Adrenal gland (tissue), 12 donors: ENCODE measurements around the gene LCN15. TPM values are rescaled to one million over a fixed set of nuclear protein-coding genes. Genes with fewer than 3 reads are reported as not detected.

Experiments used
- DNase-seq, 7 donors: peaks; one replicate each; pipeline ENCODE4 v3.0.0-alpha.2; 2019 to 2020
- H3K27ac ChIP-seq, 5 donors: fragments of 200-600 bp; sonication (generic) in 4 of 5; 1 replicate in 3 of 5; 2 replicates in 2 of 5; pipeline versions ENCODE4 v1.5.1 to v1.8.0; 2016 to 2020; ENCODE audit warnings: mild to moderate bottlenecking in 1 of 5
- H3K27me3 ChIP-seq: fragments of 200-600 bp; 2 replicates; pipeline ENCODE4 v1.8.0; 2021
- H3K36me3 ChIP-seq, 2 donors: fragments of 200-600 bp; replicated peaks in 1 of 2; 1 replicate in 1 of 2; 2 replicates in 1 of 2; pipeline versions ENCODE4 v1.5.1 to v1.8.0; 2018 to 2022
- H3K4me1 ChIP-seq, 2 donors: fragments of 200-600 bp; replicated peaks in 1 of 2; 1 replicate in 1 of 2; 2 replicates in 1 of 2; pipeline versions ENCODE4 v1.5.1 to v1.8.0; 2018 to 2021
- H3K4me3 ChIP-seq, 4 donors: fragments of 200-600 bp; sonication (generic) in 3 of 4; one replicate each; pipeline ENCODE4 v1.5.1; 2016 to 2018
- H3K9me3 ChIP-seq, 3 donors: fragments of 200-600 bp; sonication (generic) in 1 of 3; replicated peaks in 1 of 3; 1 replicate in 2 of 3; 2 replicates in 1 of 3; pipeline versions ENCODE4 v1.5.1 to v1.8.0; 2016 to 2021
- POLR2A ChIP-seq, 2 donors: fragments of 450-650 bp; IDR thresholded peaks; one replicate each; pipeline ENCODE4 v1.6.1; 2017; ENCODE audit warnings: antibody characterized with exemption in 2 of 2, mild to moderate bottlenecking in 2 of 2, moderate library complexity in 1 of 2
- WGBS, 4 donors: extraction: QIAGEN DNeasy Blood & Tissue Kit in 2 of 4; methylation state at CpG; one replicate each; pipeline versions ENCODE4 v1.1.5 to v1.1.7; 2013 to 2017; 5-methylcytosine and 5-hydroxymethylcytosine counted together
- intact Hi-C, 2 donors: fragments of 100-400 bp; cut with DNase I; formaldehyde crosslinking; loops; one replicate each; pipeline versions ENCODE4 v1.14.1 to v1.15.0; 2022 to 2023
- polyA plus RNA-seq, 3 donors: library from polyadenylated mRNA; stranded (reverse); fragments of 200-250 nt in 2 of 3; fragments of 350-450 nt in 1 of 3; fragmentation: Illumina TruSeq in 1 of 3; extraction: RNeasy Lipid Tissue Mini Kit (QIAGEN cat#74804) in 1 of 3; gene quantifications; one replicate each; pipeline ENCODE4 v1.2.3, GENCODE V29; 2013 to 2014
- total RNA-seq, 9 donors: library from RNA; depleted of rRNA in 4 of 9; stranded (reverse); fragments of >200 nt in 4 of 9; fragments of 120-200 nt in 1 of 9; fragmentation: NEBNext Ultra II Directional in 1 of 9; extraction: Animal tissue kit (Norgen Biotek cat#: 25700) in 1 of 9; gene quantifications; one replicate each; pipeline versions ENCODE4 v1.1.0 to v1.2.4, GENCODE V29; 2013 to 2023
- TF ChIP-seq, protein P1 (sequence below), 6 experiments: fragments of 450-650 bp in 4 of 6; fragments of 200-600 bp in 2 of 6; sonication (generic) in 1 of 6; IDR thresholded peaks; 1 replicate in 5 of 6; 2 replicates in 1 of 6; pipeline versions ENCODE4 v1.5.1 to v1.8.0; 2016 to 2021; ENCODE audit warnings: antibody characterized with exemption in 6 of 6, mild to moderate bottlenecking in 2 of 6, moderate library complexity in 1 of 6
- donor health status: healthy with polysubstance abuse.
- donor health status: Bipolar disorder and iron deficiency.
- donor health status: DM: yes; HTN: yes; CAD: no.
- donor health status: DM: no; HTN: no; CAD: no.
- donor health status: DM: no; HTN: no; CAD: no.
- donor health status: DM: yes; HTN: yes; CAD: no.

Gene LCN15
- total and polyA plus RNA-seq, 12 donors, result not detected

GRCh38 chr9:136740491-136740890, 23.8 kb downstream of the LCN15 start:
- WGBS, 4 donors, result 74 to 84% (median 77%) methylated on average over 11 to 16 of the region's 16 CpGs
- H3K9me3 ChIP-seq, result no peaks in the 10 kb centered on the region
- peaks cover 0 to 6% of the 10 kb centered on the region in 2 donors for H3K4me1 ChIP-seq
- intact Hi-C loops, result no loop called here
- no peak overlapping the region for H3K4me3 ChIP-seq
- no peaks in the 10 kb centered on the region for H3K36me3 ChIP-seq
- H3K27me3 ChIP-seq, result peaks cover 24% of the 10 kb centered on the region
- H3K27ac ChIP-seq, result no peak overlapping the region
- DNase-seq, result no peak
- TF ChIP-seq POLR2A (IDR thresholded peaks at IDR 0.05), result no peak
- TF ChIP-seq, protein P1, sequence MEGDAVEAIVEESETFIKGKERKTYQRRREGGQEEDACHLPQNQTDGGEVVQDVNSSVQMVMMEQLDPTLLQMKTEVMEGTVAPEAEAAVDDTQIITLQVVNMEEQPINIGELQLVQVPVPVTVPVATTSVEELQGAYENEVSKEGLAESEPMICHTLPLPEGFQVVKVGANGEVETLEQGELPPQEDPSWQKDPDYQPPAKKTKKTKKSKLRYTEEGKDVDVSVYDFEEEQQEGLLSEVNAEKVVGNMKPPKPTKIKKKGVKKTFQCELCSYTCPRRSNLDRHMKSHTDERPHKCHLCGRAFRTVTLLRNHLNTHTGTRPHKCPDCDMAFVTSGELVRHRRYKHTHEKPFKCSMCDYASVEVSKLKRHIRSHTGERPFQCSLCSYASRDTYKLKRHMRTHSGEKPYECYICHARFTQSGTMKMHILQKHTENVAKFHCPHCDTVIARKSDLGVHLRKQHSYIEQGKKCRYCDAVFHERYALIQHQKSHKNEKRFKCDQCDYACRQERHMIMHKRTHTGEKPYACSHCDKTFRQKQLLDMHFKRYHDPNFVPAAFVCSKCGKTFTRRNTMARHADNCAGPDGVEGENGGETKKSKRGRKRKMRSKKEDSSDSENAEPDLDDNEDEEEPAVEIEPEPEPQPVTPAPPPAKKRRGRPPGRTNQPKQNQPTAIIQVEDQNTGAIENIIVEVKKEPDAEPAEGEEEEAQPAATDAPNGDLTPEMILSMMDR (IDR thresholded peaks at IDR 0.05), result no peak

GRCh38 chr9:136740069-136740468, 24.2 kb downstream of the LCN15 start:
- no peaks in the 10 kb centered on the region for H3K36me3 ChIP-seq
- WGBS, 4 donors, result 79 to 90% (median 84%) methylated on average over 5 to 11 of the region's 11 CpGs
- H3K4me1 ChIP-seq, result peaks cover 0 to 6% of the 10 kb centered on the region in 2 donors
- no peaks in the 10 kb centered on the region for H3K9me3 ChIP-seq
- no peak for DNase-seq
- H3K4me3 ChIP-seq, result no peak overlapping the region
- H3K27ac ChIP-seq, result no peak overlapping the region
- H3K27me3 ChIP-seq, result peaks cover 24% of the 10 kb centered on the region
- intact Hi-C loops, result no loop called here
- TF ChIP-seq, protein P1 (IDR thresholded peaks at IDR 0.05), result no peak
- no peak for TF ChIP-seq POLR2A (IDR thresholded peaks at IDR 0.05)

DNA sequence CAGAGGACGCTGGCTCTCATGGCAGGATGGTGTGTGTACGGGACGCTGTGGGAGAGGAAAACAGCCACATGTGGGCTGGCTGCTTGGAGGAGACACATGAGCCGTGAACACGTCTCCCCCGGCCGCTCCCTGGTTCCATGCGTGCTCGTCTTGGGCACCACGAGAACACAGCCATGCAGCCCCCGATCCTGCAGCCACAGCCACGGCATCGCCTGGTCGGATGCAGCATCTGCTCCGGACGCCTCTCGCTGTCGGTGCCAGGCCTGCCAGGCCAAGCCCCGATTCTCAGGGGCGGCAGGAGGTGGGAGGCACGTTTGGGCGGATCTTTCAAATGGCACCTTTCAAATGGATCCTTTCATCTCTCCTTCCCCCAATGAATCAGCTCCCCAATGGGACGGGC, 24.8 kb downstream of the LCN15 start:
- no peak overlapping the region for H3K4me3 ChIP-seq
- no peaks in the 10 kb centered on the region for H3K9me3 ChIP-seq
- no peak overlapping the region for H3K27ac ChIP-seq
- peaks cover 24% of the 10 kb centered on the region for H3K27me3 ChIP-seq
- intact Hi-C loops, result no loop called here
- TF ChIP-seq, protein P1 (IDR thresholded peaks at IDR 0.05), result no peak
- no peak for TF ChIP-seq POLR2A (IDR thresholded peaks at IDR 0.05)
- no peaks in the 10 kb centered on the region for H3K36me3 ChIP-seq
- 83 to 88% (median 85%) methylated on average over 11 to 23 of the region's 23 CpGs for WGBS, 4 donors
- DNase-seq, result no peak
- H3K4me1 ChIP-seq, result peaks cover 0 to 6% of the 10 kb centered on the region in 2 donors

DNA sequence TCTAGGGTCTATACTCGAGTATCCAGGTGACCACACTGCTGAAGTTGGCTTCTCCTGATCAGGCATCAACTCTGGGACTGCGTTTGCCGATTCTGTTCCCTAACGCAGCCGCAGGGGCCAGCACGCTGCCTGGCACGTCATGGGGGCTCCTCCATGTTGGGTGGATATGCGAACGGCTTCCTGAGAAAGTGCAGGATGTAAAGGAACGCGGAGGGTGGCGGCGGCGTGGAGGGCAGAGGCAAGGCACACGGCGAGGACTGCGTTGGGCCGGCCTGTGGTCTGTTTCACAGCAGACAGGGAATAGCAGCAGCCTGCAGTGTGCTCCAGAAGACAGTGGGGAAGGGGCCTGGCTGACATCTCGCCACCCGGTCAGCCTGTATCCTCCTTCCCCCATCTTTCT, 25.4 kb downstream of the LCN15 start:
- no peak for DNase-seq
- 86 to 90% (median 90%) methylated on average over 19 to 20 of the region's 20 CpGs for WGBS, 4 donors
- peaks cover 24% of the 10 kb centered on the region for H3K27me3 ChIP-seq
- no peak for TF ChIP-seq POLR2A (IDR thresholded peaks at IDR 0.05)
- TF ChIP-seq, protein P1 (IDR thresholded peaks at IDR 0.05), result no peak
- no peaks in the 10 kb centered on the region for H3K9me3 ChIP-seq
- no peaks in the 10 kb centered on the region for H3K36me3 ChIP-seq
- intact Hi-C loops, result no loop called here
- H3K4me3 ChIP-seq, result no peak overlapping the region
- H3K27ac ChIP-seq, result no peak overlapping the region
- H3K4me1 ChIP-seq, result peaks cover 0 to 6% of the 10 kb centered on the region in 2 donors
